HepG2 (cell line): Measurements from ENCODE around the gene ABRACL. TPM values are rescaled to one million over a fixed set of nuclear protein-coding genes. Genes with fewer than 3 reads are reported as not detected.

Experiments
- CCDC6 ChIP-seq: sonication (generic); formaldehyde crosslinking; IDR thresholded peaks from 2 replicates; pipeline ENCODE4 v1.8.1; 2022; ENCODE audit warnings: mild to moderate bottlenecking, missing genetic modification reagents, moderate library complexity
- CEBPB ChIP-seq: IDR thresholded peaks from 2 replicates; pipeline ENCODE4 v1.6.1; 2011; ENCODE audit warnings: low read depth, low read length, improper control_type of control experiment, borderline replicate concordance
- ETV6 ChIP-seq: sonication (generic); formaldehyde crosslinking; conservative IDR thresholded peaks from 2 replicates; pipeline ENCODE4 v1.4.0; 2020; ENCODE audit warnings: missing genetic modification reagents
- FOSL2 ChIP-seq: sonication (generic); formaldehyde crosslinking; IDR thresholded peaks from 2 replicates; pipeline ENCODE4 v1.4.0; 2020; ENCODE audit warnings: missing genetic modification reagents
- GTF2F1 ChIP-seq: fragments of 150-350 bp; IDR thresholded peaks from 2 replicates; pipeline ENCODE4 v1.6.1; 2014; ENCODE audit warnings: low read length
- HMG20B ChIP-seq: conservative IDR thresholded peaks from 2 replicates; pipeline ENCODE4 v1.6.1; 2016; ENCODE audit warnings: missing genetic modification reagents, missing compliant biosample characterization
- KAT2B ChIP-seq: fragments of 150-350 bp; IDR thresholded peaks from 2 replicates; pipeline ENCODE4 v1.6.1; 2014; ENCODE audit warnings: low read depth, low read length, borderline replicate concordance
- NRL ChIP-seq: sonication (generic); formaldehyde crosslinking; IDR thresholded peaks from 2 replicates; pipeline ENCODE4 v1.5.0; 2020; ENCODE audit warnings: missing genetic modification reagents, mild to moderate bottlenecking, moderate library complexity, borderline replicate concordance
- PLRG1 ChIP-seq: fragments of 450-650 bp; conservative IDR thresholded peaks from 2 replicates; pipeline ENCODE4 v1.6.1; 2016
- RARA ChIP-seq: IDR thresholded peaks from 2 replicates; pipeline ENCODE4 v1.6.1; 2016; ENCODE audit warnings: missing genetic modification reagents, missing compliant biosample characterization
- RBM39 ChIP-seq: fragments of 200-400 bp; formaldehyde crosslinking; IDR thresholded peaks from one replicate; pipeline ENCODE4 v1.6.1; 2018; ENCODE audit warnings: antibody characterized with exemption, mild to moderate bottlenecking, low read depth, low read length; ENCODE audit not compliant: poor library complexity, severe bottlenecking
- TBL1XR1 ChIP-seq: fragments of 150-350 bp; IDR thresholded peaks from 2 replicates; pipeline ENCODE4 v1.6.1; 2014; ENCODE audit warnings: borderline replicate concordance, low read length; ENCODE audit not compliant: partially characterized antibody
- ZBTB3 ChIP-seq: sonication (generic); formaldehyde crosslinking; IDR thresholded peaks from 2 replicates; pipeline ENCODE4 v1.4.0; 2020; ENCODE audit warnings: low read depth, mild to moderate bottlenecking, moderate library complexity, missing genetic modification reagents, borderline replicate concordance
- ZFP41 ChIP-seq: sonication (generic); formaldehyde crosslinking; IDR thresholded peaks from 2 replicates; pipeline ENCODE4 v1.4.0; 2020; ENCODE audit warnings: mild to moderate bottlenecking, missing genetic modification reagents, borderline replicate concordance
- ZKSCAN5 ChIP-seq: sonication (generic); formaldehyde crosslinking; IDR thresholded peaks from 2 replicates; pipeline ENCODE4 v1.5.1; 2020; ENCODE audit warnings: mild to moderate bottlenecking, missing genetic modification reagents
- ZNF367 ChIP-seq: sonication (generic); formaldehyde crosslinking; IDR thresholded peaks from 2 replicates; pipeline ENCODE4 v1.4.0; 2020; ENCODE audit warnings: missing genetic modification reagents, borderline replicate concordance
- ZNF775 ChIP-seq: sonication (generic); formaldehyde crosslinking; IDR thresholded peaks from 2 replicates; pipeline ENCODE4 v1.4.0; 2020; ENCODE audit warnings: missing genetic modification reagents, mild to moderate bottlenecking, moderate library complexity, borderline replicate concordance
- polyA plus RNA-seq, 8 experiments: library from polyadenylated mRNA; depleted of rRNA in 3 of 8; stranded (reverse) in 7 of 8; unstranded in 1 of 8; fragments of >200 nt; fragmentation: Illumina TruSeq in 4 of 8; extraction: Trizol in 4 of 8; gene quantifications; 2 replicates each; pipeline versions ENCODE4 v1.2.1 to v1.2.3, GENCODE V29; 2011 to 2016; ENCODE audit warnings: low read depth in 4 of 8, missing spikeins in 1 of 8, mixed read lengths in 1 of 8; ENCODE audit not compliant: insufficient read depth in 1 of 8
- total RNA-seq, 5 experiments: library from RNA; depleted of rRNA; stranded (reverse); fragments of >200 nt; fragmentation: Illumina TruSeq; extraction: Trizol; gene quantifications; 2 replicates each; pipeline ENCODE4 v1.2.3, GENCODE V29; 2016; ENCODE audit warnings: low read depth in 1 of 5
- TF ChIP-seq, protein P1 (sequence below): sonication (generic); formaldehyde crosslinking; IDR thresholded peaks from 2 replicates; pipeline ENCODE4 v1.5.0; 2020; ENCODE audit warnings: mild to moderate bottlenecking, missing genetic modification reagents
- TF ChIP-seq, protein P2 (sequence below): sonication (generic); formaldehyde crosslinking; IDR thresholded peaks from 2 replicates; pipeline ENCODE4 v1.8.0; 2022; ENCODE audit warnings: mild to moderate bottlenecking, missing genetic modification reagents
- TF ChIP-seq, protein P3 (sequence below): sonication (generic); formaldehyde crosslinking; IDR thresholded peaks from 2 replicates; pipeline ENCODE4 v1.5.0; 2020; ENCODE audit warnings: missing genetic modification reagents
- TF ChIP-seq, protein P4 (sequence below): sonication (generic); formaldehyde crosslinking; IDR thresholded peaks from 2 replicates; pipeline ENCODE4 v1.4.0; 2020; ENCODE audit warnings: mild to moderate bottlenecking, missing genetic modification reagents
- TF ChIP-seq, protein P5 (sequence below): sonication (generic); formaldehyde crosslinking; IDR thresholded peaks from 2 replicates; pipeline ENCODE4 v1.8.0; 2023; ENCODE audit warnings: mild to moderate bottlenecking, missing genetic modification reagents

ABRACL gene
- total and polyA plus RNA-seq, 2 of the 13 experiments (the other 11 are each of a cell fraction or from before 2014, with no cell fraction given), result 1.4 to 5.4 TPM

DNA sequence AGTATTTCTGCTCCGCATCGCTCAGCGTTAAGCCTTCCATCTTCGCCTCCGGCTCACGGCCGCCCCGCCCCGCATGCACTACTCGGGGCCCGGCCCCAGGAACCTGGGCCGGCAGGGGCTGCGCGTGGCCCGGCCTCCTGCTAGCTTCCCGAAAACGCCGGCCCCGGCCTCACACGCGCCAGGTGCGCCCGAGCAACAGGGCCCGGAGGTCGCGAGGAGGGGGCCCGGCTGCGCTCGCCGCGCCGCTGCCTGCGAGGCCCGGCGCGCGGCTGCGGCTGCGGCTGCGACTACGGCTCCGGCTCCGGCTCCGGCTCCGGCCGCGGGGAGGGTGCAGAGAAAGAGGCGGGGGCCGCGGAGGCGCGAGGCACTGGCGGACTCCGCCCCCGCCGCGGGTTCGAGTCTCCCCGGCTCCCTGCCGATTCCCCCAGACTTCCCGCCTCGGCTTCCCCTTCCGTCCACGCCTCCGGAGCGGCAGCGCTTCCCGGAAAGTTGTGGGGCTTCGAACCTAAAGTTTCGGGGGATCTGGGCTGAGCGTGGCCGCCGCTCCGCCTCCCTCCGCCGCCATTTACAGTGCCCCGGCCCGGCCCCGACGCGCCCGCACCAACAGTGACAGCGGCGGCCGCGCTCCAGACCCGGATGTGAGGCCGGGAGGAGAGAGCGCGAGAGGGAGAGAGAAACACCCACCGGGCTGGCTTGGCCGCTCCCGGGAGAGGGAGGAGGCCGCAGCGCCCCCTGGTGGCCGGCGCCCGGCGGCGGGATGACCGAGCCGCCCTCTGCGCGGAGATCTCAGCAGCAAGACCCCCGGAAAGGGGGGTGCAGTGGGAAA is 40.7 kb upstream of the ABRACL start, which contains the start of gene REPS1 (continued):
- TF ChIP-seq, protein P1, sequence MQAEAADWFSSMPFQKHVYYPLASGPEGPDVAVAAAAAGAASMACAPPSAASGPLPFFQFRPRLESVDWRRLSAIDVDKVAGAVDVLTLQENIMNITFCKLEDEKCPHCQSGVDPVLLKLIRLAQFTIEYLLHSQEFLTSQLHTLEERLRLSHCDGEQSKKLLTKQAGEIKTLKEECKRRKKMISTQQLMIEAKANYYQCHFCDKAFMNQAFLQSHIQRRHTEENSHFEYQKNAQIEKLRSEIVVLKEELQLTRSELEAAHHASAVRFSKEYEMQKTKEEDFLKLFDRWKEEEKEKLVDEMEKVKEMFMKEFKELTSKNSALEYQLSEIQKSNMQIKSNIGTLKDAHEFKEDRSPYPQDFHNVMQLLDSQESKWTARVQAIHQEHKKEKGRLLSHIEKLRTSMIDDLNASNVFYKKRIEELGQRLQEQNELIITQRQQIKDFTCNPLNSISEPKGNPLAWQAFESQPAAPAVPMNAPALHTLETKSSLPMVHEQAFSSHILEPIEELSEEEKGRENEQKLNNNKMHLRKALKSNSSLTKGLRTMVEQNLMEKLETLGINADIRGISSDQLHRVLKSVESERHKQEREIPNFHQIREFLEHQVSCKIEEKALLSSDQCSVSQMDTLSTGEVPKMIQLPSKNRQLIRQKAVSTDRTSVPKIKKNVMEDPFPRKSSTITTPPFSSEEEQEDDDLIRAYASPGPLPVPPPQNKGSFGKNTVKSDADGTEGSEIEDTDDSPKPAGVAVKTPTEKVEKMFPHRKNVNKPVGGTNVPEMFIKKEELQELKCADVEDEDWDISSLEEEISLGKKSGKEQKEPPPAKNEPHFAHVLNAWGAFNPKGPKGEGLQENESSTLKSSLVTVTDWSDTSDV (CRISPR knock-in tag), result peak; percentile 74; the same call in 1 of the 2 replicates
- no peak for TF ChIP-seq KAT2B
- TF ChIP-seq, protein P2, sequence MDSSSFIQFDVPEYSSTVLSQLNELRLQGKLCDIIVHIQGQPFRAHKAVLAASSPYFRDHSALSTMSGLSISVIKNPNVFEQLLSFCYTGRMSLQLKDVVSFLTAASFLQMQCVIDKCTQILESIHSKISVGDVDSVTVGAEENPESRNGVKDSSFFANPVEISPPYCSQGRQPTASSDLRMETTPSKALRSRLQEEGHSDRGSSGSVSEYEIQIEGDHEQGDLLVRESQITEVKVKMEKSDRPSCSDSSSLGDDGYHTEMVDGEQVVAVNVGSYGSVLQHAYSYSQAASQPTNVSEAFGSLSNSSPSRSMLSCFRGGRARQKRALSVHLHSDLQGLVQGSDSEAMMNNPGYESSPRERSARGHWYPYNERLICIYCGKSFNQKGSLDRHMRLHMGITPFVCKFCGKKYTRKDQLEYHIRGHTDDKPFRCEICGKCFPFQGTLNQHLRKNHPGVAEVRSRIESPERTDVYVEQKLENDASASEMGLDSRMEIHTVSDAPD, result no peak
- TF ChIP-seq ZBTB3 (CRISPR knock-in tag), result no peak
- TF ChIP-seq CCDC6 (CRISPR knock-in tag), result peak; percentile 86; the same call in 1 of the 2 replicates
- peak; percentile 71; the same call in 1 of the 2 replicates for TF ChIP-seq HMG20B (CRISPR knock-in tag)
- TF ChIP-seq, protein P3, sequence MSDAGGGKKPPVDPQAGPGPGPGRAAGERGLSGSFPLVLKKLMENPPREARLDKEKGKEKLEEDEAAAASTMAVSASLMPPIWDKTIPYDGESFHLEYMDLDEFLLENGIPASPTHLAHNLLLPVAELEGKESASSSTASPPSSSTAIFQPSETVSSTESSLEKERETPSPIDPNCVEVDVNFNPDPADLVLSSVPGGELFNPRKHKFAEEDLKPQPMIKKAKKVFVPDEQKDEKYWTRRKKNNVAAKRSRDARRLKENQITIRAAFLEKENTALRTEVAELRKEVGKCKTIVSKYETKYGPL (CRISPR knock-in tag), result no peak; the same call in none of the 2 replicates
- peak; percentile 61 for TF ChIP-seq FOSL2 (CRISPR knock-in tag)
- TF ChIP-seq, protein P4, sequence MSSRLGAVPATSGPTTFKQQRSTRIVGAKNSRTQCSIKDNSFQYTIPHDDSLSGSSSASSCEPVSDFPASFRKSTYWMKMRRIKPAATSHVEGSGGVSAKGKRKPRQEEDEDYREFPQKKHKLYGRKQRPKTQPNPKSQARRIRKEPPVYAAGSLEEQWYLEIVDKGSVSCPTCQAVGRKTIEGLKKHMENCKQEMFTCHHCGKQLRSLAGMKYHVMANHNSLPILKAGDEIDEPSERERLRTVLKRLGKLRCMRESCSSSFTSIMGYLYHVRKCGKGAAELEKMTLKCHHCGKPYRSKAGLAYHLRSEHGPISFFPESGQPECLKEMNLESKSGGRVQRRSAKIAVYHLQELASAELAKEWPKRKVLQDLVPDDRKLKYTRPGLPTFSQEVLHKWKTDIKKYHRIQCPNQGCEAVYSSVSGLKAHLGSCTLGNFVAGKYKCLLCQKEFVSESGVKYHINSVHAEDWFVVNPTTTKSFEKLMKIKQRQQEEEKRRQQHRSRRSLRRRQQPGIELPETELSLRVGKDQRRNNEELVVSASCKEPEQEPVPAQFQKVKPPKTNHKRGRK, result peak; percentile 45; the same call in 1 of the 2 replicates
- no peak; the same call in 1 of the 2 replicates for TF ChIP-seq ZFP41
- no peak for TF ChIP-seq ZKSCAN5 (CRISPR knock-in tag)
- TF ChIP-seq, protein P5, sequence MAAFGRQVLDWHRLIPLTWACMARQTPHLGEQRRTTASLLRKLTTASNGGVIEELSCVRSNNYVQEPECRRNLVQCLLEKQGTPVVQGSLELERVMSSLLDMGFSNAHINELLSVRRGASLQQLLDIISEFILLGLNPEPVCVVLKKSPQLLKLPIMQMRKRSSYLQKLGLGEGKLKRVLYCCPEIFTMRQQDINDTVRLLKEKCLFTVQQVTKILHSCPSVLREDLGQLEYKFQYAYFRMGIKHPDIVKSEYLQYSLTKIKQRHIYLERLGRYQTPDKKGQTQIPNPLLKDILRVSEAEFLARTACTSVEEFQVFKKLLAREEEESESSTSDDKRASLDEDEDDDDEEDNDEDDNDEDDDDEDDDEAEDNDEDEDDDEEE (CRISPR knock-in tag), result peak; percentile 91; the same call in 1 of the 2 replicates
- peak; percentile 46; the same call in 1 of the 2 replicates for TF ChIP-seq RARA
- TF ChIP-seq NRL (CRISPR knock-in tag), result peak; percentile 96
- TF ChIP-seq GTF2F1, result peak; percentile 83; the same call in 1 of the 2 replicates
- TF ChIP-seq PLRG1, result no peak
- no peak for TF ChIP-seq CEBPB
- TF ChIP-seq ETV6, result peak; percentile 87
- TF ChIP-seq TBL1XR1, result no peak
- peak; percentile 93 for TF ChIP-seq RBM39
- no peak for TF ChIP-seq ZNF367 (CRISPR knock-in tag)
- no peak for TF ChIP-seq ZNF775
